ENCODE data around the gene IDH3A.
"Not testable (repeated sequence)": the region's sequence is repeated elsewhere in the genome, so short reads cannot be mapped to it uniquely, and the experiment has no call there.

Gene IDH3A

GRCh38 chr15:78129077-78129750 is 19.9 kb upstream of the IDH3A start:
- in situ Hi-C loops (cut with HindIII; ENCODE audit: low sequenced_read_pairs), result loop anchor here (25.0 kb wide), 1 partner anchor 158 kb away; the partner anchor contains the start of gene SKIC8

GRCh38 chr15:78129751-78130287 is 19.3 kb upstream of the IDH3A start:
- in situ Hi-C loops (cut with HindIII; ENCODE audit: low sequenced_read_pairs), result loop anchor here (25.0 kb wide), 1 partner anchor 157 kb away; the partner anchor contains the start of gene SKIC8

GRCh38 chr15:78130466-78131294 is 18.5 kb upstream of the IDH3A start:
- in situ Hi-C loops (cut with HindIII; ENCODE audit: low sequenced_read_pairs), result loop anchor here (25.0 kb wide), 1 partner anchor 157 kb away; the partner anchor contains the start of gene SKIC8

- in situ Hi-C loops (cut with HindIII; ENCODE audit: low sequenced_read_pairs), result loop anchor here (25.0 kb wide), 1 partner anchor 156 kb away; the partner anchor contains the start of gene SKIC8
Measured at GRCh38 chr15:78131295-78132061, 17.7 kb upstream of the IDH3A start, which contains the start of gene CIB2. CIB2 (minus strand) TSS chr15:78131445; CDS start chr15:78131215, 230 bp downstream.

GRCh38 chr15:78133801-78134200 is 15.4 kb upstream of the IDH3A start:
- in situ Hi-C loops (cut with HindIII; ENCODE audit: low sequenced_read_pairs), result loop anchor here (25.0 kb wide), 1 partner anchor 154 kb away; the partner anchor contains the start of gene SKIC8

GRCh38 chr15:78139578-78139977 is 9.6 kb upstream of the IDH3A start:
- in situ Hi-C loops (cut with HindIII; ENCODE audit: low sequenced_read_pairs), result loop anchor here (25.0 kb wide), 1 partner anchor 148 kb away; the partner anchor contains the start of gene SKIC8

GRCh38 chr15:78140292-78140691 is 8.9 kb upstream of the IDH3A start:
- in situ Hi-C loops (cut with HindIII; ENCODE audit: low sequenced_read_pairs), result loop anchor here (25.0 kb wide), 1 partner anchor 147 kb away; the partner anchor contains the start of gene SKIC8

- in situ Hi-C loops (cut with HindIII; ENCODE audit: low sequenced_read_pairs), result loop anchor here (25.0 kb wide), 1 partner anchor 145 kb away; the partner anchor contains the start of gene SKIC8
Measured at GRCh38 chr15:78142332-78142731, 6.8 kb upstream of the IDH3A start.

- in situ Hi-C loops (cut with HindIII; ENCODE audit: low sequenced_read_pairs), result loop anchor here (25.0 kb wide), 1 partner anchor 141 kb away; the partner anchor contains the start of gene SKIC8
Measured at GRCh38 chr15:78146425-78147154, 2.6 kb upstream of the IDH3A start.

GRCh38 chr15:78147566-78147965 is 1.6 kb upstream of the IDH3A start:
- in situ Hi-C loops (cut with HindIII; ENCODE audit: low sequenced_read_pairs), result loop anchor here (25.0 kb wide), 1 partner anchor 140 kb away; the partner anchor contains the start of gene SKIC8

GRCh38 chr15:78148392-78149067 is 632 bp upstream of the IDH3A start:
- in situ Hi-C loops (cut with HindIII; ENCODE audit: low sequenced_read_pairs), result loop anchor here (25.0 kb wide), 1 partner anchor 139 kb away; the partner anchor contains the start of gene SKIC8

- in situ Hi-C loops (cut with HindIII; ENCODE audit: low sequenced_read_pairs), result loop anchor here (25.0 kb wide), 1 partner anchor 137 kb away; the partner anchor contains the start of gene SKIC8
Measured at GRCh38 chr15:78149805-78150751, 916 bp downstream of the IDH3A start.

GRCh38 chr15:78151075-78151474 is 1.9 kb downstream of the IDH3A start:
- in situ Hi-C loops (cut with HindIII; ENCODE audit: low sequenced_read_pairs), result not testable (repeated sequence)

- in situ Hi-C loops (cut with HindIII; ENCODE audit: low sequenced_read_pairs), result no loop called here
Measured at GRCh38 chr15:78154955-78155354, 5.8 kb downstream of the IDH3A start.

GRCh38 chr15:78155355-78155939 is 6.3 kb downstream of the IDH3A start:
- in situ Hi-C loops (cut with HindIII; ENCODE audit: low sequenced_read_pairs), result no loop called here

- in situ Hi-C loops (cut with HindIII; ENCODE audit: low sequenced_read_pairs), result no loop called here
Measured at GRCh38 chr15:78156653-78157052, 7.5 kb downstream of the IDH3A start.

- in situ Hi-C loops (cut with HindIII; ENCODE audit: low sequenced_read_pairs), result no loop called here
Measured at GRCh38 chr15:78157203-78157602, 8.0 kb downstream of the IDH3A start.
